IPS DF 6.9 (cell line): ENCODE results near the gene CDC6.

ENCODE experiments used
- DNase-seq: peaks from one replicate; pipeline ENCODE4 v3.0.0-alpha.2; 2013; ENCODE audit warnings: low read depth, low spot score
- H3K27ac ChIP-seq: one replicate; pipeline ENCODE4 v1.5.1; 2013; ENCODE audit warnings: low read length, control low read depth
- H3K27me3 ChIP-seq: 2 replicates; pipeline ENCODE4 v1.6.1; 2013; ENCODE audit warnings: mild to moderate bottlenecking, low read length; ENCODE audit not compliant: control insufficient read depth, insufficient read depth
- H3K36me3 ChIP-seq: 2 replicates; pipeline ENCODE4 v1.6.1; 2013; ENCODE audit warnings: low read length; ENCODE audit not compliant: control insufficient read depth, insufficient read depth
- H3K4me1 ChIP-seq: 2 replicates; pipeline ENCODE4 v1.6.1; 2013; ENCODE audit warnings: low read length; ENCODE audit not compliant: control insufficient read depth, insufficient read depth
- H3K4me3 ChIP-seq: 2 replicates; pipeline ENCODE4 v1.5.1; 2013; ENCODE audit warnings: mild to moderate bottlenecking, low read length
- H3K9me3 ChIP-seq: 2 replicates; pipeline ENCODE4 v1.6.1; 2013; ENCODE audit warnings: low read length, inconsistent platforms; ENCODE audit not compliant: control insufficient read depth, insufficient read depth
- WGBS: extraction: QIAGEN DNeasy Blood & Tissue Kit; methylation state at CpG from one replicate; pipeline ENCODE4 v1.1.7; 2013; ENCODE audit warnings: mixed read lengths, missing lambda C conversion rate; ENCODE audit not compliant: insufficient read length, insufficient coverage; 5-methylcytosine and 5-hydroxymethylcytosine counted together

The CDC6 gene, protein sequence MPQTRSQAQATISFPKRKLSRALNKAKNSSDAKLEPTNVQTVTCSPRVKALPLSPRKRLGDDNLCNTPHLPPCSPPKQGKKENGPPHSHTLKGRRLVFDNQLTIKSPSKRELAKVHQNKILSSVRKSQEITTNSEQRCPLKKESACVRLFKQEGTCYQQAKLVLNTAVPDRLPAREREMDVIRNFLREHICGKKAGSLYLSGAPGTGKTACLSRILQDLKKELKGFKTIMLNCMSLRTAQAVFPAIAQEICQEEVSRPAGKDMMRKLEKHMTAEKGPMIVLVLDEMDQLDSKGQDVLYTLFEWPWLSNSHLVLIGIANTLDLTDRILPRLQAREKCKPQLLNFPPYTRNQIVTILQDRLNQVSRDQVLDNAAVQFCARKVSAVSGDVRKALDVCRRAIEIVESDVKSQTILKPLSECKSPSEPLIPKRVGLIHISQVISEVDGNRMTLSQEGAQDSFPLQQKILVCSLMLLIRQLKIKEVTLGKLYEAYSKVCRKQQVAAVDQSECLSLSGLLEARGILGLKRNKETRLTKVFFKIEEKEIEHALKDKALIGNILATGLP

DNA sequence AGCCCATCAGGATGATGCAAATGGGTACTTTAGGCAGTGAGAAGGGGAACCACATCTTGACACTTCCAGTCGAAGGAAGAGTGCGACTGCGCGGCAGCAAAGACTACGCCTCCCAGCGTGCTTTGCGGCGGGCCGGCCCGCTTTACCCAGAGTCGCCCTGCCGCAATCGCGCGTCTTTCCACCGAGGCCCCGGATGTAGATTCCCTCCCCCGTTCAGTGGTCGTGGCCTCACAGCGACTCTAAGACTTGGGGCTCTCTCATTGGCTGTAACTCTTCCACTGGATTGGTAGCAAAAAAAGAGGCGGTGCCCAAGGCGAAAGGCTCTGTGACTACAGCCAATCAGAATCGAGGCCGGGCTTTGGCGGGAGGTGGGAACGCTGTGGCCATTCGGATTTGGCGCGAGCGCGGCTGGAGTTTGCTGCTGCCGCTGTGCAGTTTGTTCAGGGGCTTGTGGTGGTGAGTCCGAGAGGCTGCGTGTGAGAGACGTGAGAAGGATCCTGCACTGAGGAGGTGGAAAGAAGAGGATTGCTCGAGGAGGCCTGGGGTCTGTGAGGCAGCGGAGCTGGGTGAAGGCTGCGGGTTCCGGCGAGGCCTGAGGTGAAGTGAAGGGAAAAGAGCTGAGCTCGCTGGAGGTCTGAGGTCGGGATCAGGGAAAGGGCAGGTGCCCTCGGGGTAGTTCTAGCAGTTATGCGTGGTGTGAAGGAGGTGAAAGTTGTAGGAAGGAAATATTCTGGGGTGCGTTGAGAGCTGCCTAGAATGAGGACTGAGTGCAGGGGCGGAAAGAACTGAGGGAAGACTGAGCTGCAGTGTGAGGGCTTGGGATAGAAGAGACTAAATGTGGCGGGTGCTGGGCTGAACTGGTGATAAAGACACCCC, at the start of gene CDC6:
Gene CDC6, plus strand, starts transcription at position 386 of the 876 bp plus-strand sequence. CDS start 1,542 bp downstream, outside the sequence.
- H3K9me3 ChIP-seq: no peaks in the 10 kb centered on the region
- peak; percentile 99 for DNase-seq
- no CpG with 5 or more reads among the region's 47 CpGs for WGBS
- H3K4me1 ChIP-seq: peaks cover 2% of the 10 kb centered on the region; the same call in 1 of the 2 replicates
- H3K4me3 ChIP-seq: peak within 1 kb of the TSS; percentile 87
- no peak within 1 kb of the TSS for H3K27ac ChIP-seq
- no peaks in the 10 kb centered on the region for H3K27me3 ChIP-seq
- H3K36me3 ChIP-seq: peaks cover 18% of the 10 kb centered on the region; the same call in 1 of the 2 replicates

DNA sequence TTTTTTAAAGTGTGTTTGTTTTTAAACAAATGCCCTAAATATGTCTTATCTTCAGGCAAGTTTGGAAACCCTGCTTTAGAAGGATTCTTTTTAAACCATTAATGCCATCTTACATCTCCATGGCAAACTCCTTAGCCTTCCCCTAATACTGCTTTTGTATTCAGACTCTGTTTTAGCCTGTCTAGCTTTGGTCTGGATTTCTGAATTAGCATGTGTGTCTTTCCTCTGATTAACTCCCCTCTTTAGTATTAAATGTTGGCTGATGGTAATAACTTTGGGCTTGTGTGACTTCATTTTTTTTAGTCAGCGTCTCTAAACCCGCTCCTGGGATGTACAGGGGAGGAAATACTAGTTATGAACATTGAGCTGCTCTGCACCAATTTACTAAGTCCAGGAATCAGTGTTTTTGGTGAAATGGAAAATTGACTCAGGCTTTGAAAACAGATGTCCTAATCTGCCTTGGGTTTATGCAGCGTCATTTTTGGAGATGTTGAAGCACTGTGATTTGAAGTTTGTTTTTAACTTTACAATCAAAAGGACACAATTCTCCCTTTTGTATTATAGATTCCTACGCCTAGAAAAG, 46.3 kb upstream of the CDC6 start:
- no peak overlapping the region for H3K4me3 ChIP-seq
- no peak for DNase-seq
- no peaks in the 10 kb centered on the region for H3K9me3 ChIP-seq
- H3K27me3 ChIP-seq: no peaks in the 10 kb centered on the region
- no CpG with 5 or more reads among the region's 4 CpGs for WGBS
- H3K36me3 ChIP-seq: no peaks in the 10 kb centered on the region
- no peak overlapping the region for H3K27ac ChIP-seq
- H3K4me1 ChIP-seq: no peaks in the 10 kb centered on the region

DNA sequence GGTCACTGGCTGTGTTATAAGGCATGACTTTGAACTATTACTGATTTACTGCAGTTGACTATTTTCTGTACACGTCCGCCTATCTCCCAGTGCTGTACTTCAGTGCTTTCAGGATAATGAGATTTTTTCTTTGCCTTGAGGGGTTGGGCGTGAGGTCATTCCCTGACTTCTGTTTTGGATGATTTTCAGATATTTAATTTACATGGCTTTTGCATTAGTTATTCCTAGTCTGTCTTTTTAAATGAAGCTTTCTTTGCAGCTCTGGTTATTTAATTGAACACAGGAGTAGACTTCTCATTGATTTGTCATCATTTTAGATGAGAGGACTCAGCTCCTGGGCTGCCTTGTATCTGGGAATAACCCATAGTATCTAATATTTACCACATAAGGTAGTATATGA, 44.9 kb upstream of the CDC6 start:
- DNase-seq: no peak
- Histone ChIP-seq H3K27ac (no peak overlapping the region), H3K27me3 (no peaks in the 10 kb centered on the region), H3K9me3 (no peaks in the 10 kb centered on the region), H3K36me3 (no peaks in the 10 kb centered on the region), H3K4me1 (no peaks in the 10 kb centered on the region), H3K4me3 (no peak overlapping the region)
- no CpG with 5 or more reads among the region's 3 CpGs for WGBS

DNA sequence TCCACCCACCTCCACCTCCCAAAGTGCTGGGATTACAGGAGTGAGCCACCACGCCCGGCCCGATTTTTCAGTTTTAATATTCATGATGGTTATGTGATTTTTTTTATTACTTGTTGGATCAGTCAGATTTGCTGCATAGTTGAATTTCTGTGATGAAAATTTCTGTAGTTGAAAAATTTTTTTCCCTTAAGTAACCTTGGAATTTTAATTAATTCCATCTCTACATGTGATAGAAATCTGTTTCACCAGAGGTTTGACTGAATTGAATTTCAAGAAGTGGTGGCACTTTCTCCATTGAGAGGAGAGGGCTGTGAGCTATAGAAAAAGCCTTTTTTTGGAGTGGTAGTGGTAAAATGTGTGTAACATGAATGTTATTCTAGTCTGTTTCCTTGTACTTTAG, 43.9 kb upstream of the CDC6 start:
- Histone ChIP-seq H3K27me3 (no peaks in the 10 kb centered on the region), H3K4me1 (no peaks in the 10 kb centered on the region), H3K9me3 (no peaks in the 10 kb centered on the region), H3K27ac (no peak overlapping the region), H3K4me3 (no peak overlapping the region), H3K36me3 (no peaks in the 10 kb centered on the region)
- WGBS: no CpG with 5 or more reads among the region's 3 CpGs
- DNase-seq: no peak

DNA sequence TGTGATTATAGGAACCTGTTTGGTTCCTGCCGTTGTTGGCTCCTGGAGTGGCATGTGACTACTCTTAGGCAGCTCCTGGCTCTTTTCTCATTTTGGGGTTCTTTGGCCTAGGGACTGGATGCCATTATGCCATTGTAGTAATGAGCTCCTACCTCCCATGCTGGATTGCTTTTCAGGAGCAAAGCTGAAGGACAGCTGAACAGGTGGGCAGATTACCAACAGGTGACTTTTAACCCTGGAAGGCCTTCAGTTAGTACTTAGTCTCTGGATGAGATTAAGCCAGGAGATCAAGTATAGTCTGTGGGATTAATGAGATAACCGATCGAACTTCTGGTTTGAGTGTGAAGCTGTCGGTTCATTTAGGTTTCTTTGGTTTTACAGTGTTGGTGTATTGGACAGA, 43.4 kb upstream of the CDC6 start:
- Histone ChIP-seq H3K27me3 (no peaks in the 10 kb centered on the region), H3K4me3 (no peak overlapping the region), H3K36me3 (no peaks in the 10 kb centered on the region), H3K27ac (no peak overlapping the region), H3K9me3 (no peaks in the 10 kb centered on the region), H3K4me1 (no peaks in the 10 kb centered on the region)
- no peak for DNase-seq
- WGBS: no CpG with 5 or more reads among the region's 4 CpGs

DNA sequence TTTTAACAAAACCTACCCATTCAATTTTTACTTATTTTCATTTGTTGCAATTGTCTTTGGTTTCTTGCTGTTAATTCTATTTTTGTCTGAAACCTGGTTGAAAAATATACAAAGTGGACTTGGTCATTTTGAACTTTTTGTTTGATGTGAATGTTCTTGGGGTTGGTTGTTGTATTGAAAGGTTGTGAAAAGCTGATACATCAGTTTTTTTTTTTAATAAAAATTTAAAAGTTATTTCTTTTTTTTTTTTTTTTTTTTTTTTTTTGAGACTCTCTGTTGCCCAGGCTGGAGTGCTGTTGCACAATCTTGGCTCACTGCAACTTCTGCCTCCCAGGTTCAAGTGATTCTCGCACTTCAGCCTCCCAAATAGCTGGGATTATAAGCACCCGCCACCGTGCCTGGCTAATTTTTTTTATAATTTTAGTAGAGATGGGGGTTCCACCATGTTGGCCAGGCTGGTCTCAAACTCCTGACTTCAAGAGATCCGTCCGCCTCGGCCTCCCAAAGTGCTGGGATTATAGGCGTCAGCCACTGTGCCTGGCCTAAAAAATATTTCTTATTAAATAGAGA, 39.7 kb upstream of the CDC6 start:
- no CpG with 5 or more reads among the region's 7 CpGs for WGBS
- H3K4me1 ChIP-seq: no peaks in the 10 kb centered on the region
- no peaks in the 10 kb centered on the region for H3K27me3 ChIP-seq
- no peaks in the 10 kb centered on the region for H3K9me3 ChIP-seq
- no peak overlapping the region for H3K4me3 ChIP-seq
- DNase-seq: no peak
- no peak overlapping the region for H3K27ac ChIP-seq
- no peaks in the 10 kb centered on the region for H3K36me3 ChIP-seq

DNA sequence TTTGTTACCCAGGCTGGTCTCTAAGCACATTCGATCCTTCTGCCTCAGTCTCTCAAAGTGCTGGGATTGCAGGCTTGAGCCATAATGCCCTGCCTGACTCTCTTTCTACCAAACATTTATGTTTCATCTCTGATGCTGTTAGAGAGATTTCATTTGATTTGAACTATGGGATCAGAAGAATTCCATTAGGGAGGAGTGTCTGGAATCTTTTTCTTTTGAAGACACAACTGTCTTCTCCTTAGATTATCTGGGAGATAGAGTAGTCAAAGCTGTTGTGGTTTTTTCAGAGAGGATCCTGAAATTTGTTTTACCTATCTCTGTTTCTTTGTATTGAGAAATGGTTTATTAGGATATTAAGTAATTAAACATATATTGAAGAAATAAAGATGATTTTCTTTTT, 39.2 kb upstream of the CDC6 start:
- no peak overlapping the region for H3K4me3 ChIP-seq
- H3K27ac ChIP-seq: no peak overlapping the region
- DNase-seq: no peak
- H3K9me3 ChIP-seq: no peaks in the 10 kb centered on the region
- H3K36me3 ChIP-seq: no peaks in the 10 kb centered on the region
- no peaks in the 10 kb centered on the region for H3K27me3 ChIP-seq
- no CpG with 5 or more reads among the region's 1 CpG for WGBS
- H3K4me1 ChIP-seq: no peaks in the 10 kb centered on the region

DNA sequence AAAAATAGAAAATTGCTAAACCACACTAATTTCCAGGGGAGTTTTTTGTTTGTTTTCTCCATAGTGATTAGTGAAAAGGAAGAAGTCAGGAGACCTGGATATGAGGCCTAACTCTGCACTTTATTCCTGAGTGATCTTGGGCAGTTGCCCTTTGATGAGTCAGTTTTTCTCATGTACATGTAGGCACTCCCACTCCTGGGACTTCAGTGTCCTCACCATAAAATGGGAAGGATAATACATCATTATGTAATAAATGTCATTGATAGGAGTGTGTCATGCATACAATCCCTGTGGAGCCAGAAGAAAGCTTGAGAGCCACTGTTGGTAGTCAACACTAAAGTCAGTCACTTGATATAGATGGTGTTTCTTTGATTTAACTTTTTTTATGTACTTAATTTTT, 36.1 kb upstream of the CDC6 start:
- no peaks in the 10 kb centered on the region for H3K4me1 ChIP-seq
- H3K27ac ChIP-seq: no peak overlapping the region
- H3K36me3 ChIP-seq: no peaks in the 10 kb centered on the region
- H3K27me3 ChIP-seq: no peaks in the 10 kb centered on the region
- no peak overlapping the region for H3K4me3 ChIP-seq
- no peak for DNase-seq
- H3K9me3 ChIP-seq: no peaks in the 10 kb centered on the region

DNA sequence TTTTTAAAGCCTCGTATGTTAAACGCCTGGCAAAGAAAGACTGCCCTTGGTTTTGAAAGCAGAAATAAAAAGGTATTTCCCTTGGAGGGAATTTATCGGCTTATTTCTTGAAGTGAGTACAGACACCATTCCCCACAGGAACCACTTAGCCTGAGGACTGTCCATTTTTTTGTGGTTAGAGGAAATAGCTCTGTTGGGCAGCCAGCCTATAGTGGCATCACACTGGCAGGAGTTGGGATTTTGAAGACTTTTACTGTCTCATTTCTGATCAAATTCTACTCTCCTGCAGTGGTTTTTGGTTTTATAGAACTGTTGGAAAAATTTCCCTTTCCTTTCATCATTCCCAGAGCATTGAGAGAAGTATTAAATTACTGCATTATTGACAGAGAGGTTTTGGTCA, 34.1 kb upstream of the CDC6 start:
- whole genome bisulfite sequencing: no CpG with 5 or more reads among the region's 3 CpGs
- Histone ChIP-seq H3K9me3 (no peaks in the 10 kb centered on the region), H3K4me3 (no peak overlapping the region), H3K27me3 (no peaks in the 10 kb centered on the region), H3K36me3 (no peaks in the 10 kb centered on the region), H3K4me1 (no peaks in the 10 kb centered on the region), H3K27ac (no peak overlapping the region)
- DNase-seq: no peak

DNA sequence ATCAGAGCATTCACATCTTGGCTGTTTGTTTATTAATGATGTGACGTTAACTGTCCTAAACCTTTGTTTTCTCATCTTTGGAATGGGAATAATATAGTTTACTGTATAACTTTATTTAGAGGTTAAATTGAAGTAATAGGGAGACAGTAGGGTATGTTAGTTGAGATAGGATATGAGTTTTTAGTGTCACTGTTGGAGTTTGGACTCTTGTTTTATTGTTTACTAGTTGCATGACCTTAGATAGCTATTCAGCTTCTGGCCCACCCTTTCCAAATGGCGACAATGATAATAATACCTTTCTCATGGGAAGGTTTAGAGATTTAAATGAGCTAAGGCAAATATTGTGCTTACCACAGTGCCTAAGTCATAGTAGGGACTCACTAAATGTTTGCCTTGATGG, 28.2 kb upstream of the CDC6 start:
- WGBS: no CpG with 5 or more reads among the region's 2 CpGs
- Histone ChIP-seq H3K4me1 (no peaks in the 10 kb centered on the region), H3K4me3 (no peak overlapping the region), H3K27ac (no peak overlapping the region), H3K36me3 (peaks cover 2% of the 10 kb centered on the region; the same call in 1 of the 2 replicates), H3K27me3 (no peaks in the 10 kb centered on the region), H3K9me3 (no peaks in the 10 kb centered on the region)
- DNase-seq: no peak
